ENCODE data around the gene SRP72.

GRCh38 chr4:56435140-56435926 lies 32.1 kb upstream of the SRP72 start, which contains the start of gene PPAT:
- TF ChIP-seq POLR2A (IDR thresholded peaks at IDR 0.05) (no peak), CTCF (IDR thresholded peaks at IDR 0.05) (peak in 1 of 2 donors; percentile 53), POLR2AphosphoS5 (IDR thresholded peaks at IDR 0.05) (peak in 1 of 3 donors; percentile 3)
